GM19463 (cell line): ENCODE data around the gene NPAS2.

ENCODE experiments used
- ATAC-seq: cut with Tn5 transposase; IDR thresholded peaks from one replicate; pipeline ENCODE4 v1.9.1; 2021; ENCODE audit warnings: mild to moderate bottlenecking, moderate library complexity; ENCODE audit not compliant: unreplicated experiment

NPAS2 gene

DNA sequence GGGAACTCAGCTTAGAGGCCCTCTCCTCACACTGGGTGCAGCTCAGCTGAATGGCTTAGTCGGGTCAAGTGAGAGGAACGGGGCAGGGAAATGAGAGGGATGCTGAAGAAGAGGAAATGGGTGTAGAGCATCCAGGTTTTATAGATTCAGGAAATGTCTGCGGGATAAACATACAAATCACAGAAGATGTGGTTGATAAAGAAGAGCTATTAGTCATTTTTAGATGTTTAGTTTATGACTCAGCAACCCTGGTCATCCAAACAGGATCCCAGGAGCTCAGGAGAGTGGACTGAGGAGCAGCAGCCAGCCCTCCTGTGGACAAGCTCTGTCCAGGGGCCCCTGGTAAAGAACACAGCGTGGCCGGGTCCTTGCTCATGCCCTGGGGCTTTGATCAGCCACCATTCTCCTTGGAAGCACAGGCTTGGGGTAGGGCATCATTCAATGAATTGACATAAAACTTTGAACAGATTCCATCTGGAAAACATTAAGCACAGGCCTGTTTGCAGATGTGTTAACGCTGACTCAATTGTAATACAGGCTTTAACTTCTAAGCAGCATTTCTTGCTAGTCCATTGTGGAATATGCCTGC lies 83.0 kb downstream of the NPAS2 start:
- no peak for ATAC-seq

DNA sequence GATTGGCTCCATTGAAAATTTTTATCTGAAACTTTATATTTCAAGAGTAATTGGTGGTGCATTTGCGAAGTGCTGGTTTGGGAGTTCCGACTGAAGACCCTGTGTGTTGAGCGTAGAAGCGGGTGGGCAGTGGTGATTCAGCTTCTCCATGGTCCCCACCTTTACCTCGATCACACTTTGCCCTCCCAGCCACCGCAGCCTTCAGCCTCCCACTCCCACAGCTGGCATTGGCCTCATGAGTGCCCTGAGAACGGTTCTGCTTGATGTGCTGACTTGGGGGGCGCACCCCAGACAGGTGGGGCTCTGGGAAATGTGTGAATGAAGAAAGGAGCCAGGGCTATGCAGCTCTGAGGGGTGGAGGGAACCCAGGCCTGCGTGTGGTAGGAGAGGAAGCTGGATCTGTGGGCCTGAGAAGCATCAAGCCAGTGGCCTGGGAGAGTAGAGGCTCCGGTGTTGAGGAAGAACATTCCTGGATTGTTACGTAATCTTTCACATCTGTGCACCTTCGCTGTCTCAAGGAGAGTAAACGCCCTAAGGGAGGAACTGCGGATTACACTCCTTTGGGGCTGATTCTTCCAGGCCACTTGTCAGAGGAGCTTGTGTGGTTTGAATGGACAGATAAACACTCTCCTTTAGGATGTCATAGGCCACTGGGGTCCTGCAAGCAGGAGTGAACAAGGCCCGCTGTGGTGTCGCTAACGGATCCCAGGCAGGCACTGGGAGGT lies 83.8 kb downstream of the NPAS2 start:
- no peak for ATAC-seq

DNA sequence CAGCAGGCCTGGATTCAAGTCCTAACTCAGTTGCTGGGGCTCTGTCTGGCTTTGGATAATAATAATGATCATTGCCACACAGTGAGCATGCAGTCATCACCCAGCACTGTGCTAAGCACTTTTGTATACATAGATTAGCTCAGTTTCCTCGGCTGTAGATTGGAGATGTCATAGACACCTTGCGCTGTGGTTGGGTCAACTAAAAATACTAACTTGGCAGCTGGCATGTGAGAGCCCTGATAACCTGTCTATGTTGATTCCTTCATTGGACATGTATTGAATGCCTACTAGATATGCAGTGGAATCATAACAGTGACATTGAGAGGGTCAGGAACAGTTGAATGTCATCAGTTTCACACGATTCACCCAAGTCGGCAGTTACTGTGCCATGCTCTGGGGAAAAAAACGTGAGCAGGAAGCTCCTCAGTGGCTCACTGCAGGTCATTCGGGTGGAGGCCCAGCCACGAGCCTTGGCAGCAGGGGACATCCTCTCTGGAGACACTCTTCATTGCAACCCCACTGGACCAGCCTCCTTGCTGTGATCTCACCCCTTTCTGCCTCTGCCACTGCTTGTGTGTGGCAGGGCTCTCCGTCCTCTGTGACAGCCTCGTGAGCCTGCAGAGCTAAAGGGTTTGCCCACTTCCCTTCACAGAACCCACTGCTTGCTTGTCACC lies 85.3 kb downstream of the NPAS2 start:
- no peak for ATAC-seq

DNA sequence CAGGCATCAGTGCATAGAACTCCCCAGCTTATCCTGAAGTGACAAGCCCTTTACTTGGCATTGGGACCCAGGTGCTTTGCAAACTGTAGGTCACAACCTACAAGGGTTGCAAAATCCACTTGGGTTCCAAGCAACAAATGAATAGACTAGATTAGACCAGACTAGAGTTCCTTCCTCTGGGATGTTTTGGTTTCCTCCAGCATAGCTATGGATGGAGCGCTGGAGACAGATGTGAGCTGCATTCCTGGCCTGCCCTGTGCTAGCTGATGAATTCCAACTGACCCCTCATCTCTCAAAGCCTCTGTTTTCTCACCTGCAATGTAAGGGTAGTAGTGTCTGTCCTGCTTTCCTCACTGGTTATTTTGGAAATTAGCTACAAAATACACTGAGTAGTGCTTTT lies 86.2 kb downstream of the NPAS2 start:
- no peak for ATAC-seq

DNA sequence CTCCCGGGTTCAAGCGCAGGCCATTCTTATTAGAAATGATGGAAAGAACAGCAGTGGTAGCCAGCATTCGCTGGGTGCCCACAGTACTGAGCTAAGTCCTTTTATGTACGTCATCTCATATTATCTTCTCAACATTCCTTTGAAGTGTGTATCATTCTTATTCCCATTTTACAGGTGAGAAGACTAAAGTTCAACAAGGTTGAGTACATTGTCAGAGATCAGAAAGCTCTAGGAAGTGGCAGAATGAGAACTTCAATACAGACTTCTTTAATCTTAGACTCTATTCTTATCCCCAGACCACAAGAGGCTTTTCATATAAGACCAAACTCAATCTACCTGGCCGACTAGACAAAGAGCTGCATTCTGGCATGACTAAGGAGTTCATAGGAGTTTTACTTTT lies 86.7 kb downstream of the NPAS2 start:
- no peak for ATAC-seq

DNA sequence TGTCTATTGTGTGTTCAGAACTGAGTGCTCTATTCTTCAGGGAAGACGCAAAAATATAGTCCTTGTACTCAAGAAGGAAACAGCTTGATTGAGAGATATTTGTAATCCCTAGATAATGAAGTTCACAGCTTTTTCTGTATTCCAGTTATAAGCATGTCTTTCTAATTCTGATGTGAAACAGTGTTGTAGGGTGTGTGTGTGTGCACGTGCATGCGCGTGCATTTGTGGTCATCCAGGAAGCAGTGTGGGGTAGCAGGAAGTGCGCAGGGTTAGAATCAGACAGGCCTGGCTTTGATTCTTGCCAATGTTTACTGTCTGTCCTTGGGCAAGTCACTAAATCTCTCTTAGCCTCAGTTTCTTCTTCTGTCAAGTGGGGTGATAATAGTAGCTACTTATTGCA lies 87.9 kb downstream of the NPAS2 start:
- no peak for ATAC-seq

DNA sequence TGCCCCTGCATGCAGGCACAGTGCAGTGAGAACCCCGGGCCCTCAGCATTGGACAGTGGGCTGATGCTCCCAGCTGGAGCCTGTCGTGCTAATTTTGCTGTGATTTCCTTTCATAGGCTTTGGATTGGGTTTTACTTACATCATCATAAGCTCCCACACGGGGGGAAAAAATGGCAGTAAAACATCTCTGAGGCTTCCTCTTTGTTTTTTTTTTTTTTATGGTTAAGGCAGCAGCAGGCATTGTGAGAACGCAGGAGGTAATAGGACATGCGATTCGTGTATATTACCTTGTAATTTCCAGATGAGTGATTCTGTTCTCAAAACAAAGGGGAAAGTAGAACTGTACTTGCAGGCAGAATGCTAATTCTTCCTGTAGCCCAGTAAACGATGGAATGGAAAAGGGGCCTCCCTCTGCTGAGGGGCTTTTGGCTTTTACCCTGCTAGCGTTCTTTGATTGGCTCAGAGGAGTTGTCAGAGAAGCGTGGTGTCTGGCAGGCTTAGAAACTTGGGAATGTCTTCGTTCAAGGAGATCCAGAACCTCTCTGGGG lies 89.7 kb downstream of the NPAS2 start:
- no peak for ATAC-seq

DNA sequence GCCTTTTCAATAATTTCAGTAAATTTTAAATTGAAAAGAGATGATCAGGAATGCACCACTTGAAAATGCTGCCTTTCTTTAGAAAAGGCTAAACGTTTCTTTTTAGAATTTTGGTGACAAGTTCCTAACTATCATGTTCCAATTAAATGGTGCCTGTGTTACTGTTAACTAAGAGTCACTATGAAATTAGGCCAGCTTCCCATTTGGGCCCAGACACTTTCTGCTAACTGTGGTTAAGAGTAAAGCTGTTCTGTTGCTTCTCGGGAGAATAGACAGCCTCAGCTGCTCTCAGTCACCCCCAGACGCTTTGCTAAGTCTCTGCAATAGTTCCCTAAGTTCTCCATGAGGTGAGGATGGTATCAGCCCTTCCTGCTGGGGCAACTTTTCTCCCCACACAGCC lies 90.2 kb downstream of the NPAS2 start:
- no peak for ATAC-seq

DNA sequence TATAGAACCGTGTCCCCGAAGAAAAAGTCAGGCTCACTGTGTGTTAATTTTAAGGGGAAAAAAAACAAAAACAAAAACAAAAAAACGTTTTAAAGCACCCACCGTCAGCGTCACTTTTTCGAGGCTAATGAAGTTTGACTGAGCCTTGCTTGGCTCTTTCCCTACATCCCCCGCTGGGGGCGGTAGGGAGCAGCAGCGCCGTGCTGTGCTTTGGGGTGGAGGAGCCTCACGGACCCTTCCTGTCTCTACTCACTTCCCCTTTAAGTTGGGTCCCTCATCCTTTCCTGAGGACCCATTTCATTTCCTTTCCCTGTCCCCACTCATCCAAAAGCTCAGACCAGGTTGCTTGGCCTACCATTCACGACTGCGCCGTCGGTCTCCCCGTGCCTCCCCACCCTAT lies 99.4 kb downstream of the NPAS2 start:
- no peak for ATAC-seq

DNA sequence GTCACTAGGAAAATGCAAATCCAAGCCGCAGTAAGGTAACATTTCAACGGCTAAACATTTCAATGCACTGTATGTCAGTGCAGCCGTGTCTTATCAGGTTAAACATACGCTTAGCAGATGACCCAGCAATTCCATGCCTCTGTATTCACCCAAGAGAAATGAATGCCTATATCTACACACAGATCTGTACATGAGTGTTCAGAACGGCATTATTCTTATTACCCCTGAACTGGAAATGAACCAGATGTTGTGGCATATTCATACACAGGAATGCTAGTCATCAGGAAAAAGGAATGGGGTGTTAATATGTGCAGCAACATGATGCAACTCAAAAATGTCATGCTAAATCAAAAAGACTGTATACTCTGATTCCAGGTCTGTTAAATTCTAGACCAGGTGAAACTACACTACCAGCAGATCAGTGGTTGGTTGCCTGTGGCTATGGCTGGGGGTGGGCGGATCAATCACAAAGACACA lies 101.8 kb downstream of the NPAS2 start:
- no peak for ATAC-seq

DNA sequence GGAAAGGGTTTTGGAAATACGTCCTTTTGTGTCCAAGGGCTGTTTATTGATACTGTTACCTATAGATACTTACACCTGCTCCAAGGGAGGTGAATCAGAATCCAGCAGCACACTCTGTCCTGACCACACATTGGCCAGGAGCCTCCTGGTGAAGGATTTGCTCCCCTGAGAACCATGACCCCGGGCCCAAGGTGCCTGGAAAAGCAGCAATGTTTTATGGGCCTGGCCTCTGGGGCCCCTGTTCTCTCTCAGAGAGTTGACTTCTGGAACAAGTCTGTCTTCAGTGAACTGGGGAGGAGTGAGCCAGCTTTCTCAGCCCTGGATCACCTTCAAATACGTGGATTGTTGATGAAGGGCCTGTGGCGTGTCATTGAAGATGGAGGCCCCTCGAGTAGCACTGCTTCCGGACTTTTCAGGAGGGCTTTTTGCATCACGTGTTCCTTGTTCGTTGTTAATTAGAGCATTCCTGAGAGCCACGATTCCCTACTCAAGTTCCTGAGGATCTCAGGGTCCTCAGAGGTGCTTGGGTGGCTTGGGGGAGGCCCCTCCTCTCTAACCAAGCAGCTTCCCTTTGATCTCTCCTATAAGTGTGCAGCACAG lies 103.6 kb downstream of the NPAS2 start:
- ATAC-seq: no peak

DNA sequence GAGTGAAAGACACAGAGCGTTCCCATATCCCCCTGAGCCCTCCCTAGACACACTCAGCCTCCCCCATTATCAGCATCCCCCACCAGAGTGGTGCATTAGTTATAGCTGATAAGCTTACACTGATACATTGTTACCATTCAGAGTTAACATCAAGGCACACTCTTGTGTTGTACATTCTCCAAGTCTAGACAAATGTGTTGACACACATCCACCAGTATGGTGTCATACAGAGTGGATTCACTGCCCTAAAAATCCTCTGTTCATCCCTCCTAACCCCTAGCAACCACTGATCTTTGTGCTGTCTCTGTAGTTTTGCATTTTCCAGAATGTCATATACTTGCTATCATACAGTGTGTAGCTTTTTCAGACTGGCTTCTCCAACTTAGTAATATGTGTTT lies 104.2 kb downstream of the NPAS2 start:
- no peak for ATAC-seq

DNA sequence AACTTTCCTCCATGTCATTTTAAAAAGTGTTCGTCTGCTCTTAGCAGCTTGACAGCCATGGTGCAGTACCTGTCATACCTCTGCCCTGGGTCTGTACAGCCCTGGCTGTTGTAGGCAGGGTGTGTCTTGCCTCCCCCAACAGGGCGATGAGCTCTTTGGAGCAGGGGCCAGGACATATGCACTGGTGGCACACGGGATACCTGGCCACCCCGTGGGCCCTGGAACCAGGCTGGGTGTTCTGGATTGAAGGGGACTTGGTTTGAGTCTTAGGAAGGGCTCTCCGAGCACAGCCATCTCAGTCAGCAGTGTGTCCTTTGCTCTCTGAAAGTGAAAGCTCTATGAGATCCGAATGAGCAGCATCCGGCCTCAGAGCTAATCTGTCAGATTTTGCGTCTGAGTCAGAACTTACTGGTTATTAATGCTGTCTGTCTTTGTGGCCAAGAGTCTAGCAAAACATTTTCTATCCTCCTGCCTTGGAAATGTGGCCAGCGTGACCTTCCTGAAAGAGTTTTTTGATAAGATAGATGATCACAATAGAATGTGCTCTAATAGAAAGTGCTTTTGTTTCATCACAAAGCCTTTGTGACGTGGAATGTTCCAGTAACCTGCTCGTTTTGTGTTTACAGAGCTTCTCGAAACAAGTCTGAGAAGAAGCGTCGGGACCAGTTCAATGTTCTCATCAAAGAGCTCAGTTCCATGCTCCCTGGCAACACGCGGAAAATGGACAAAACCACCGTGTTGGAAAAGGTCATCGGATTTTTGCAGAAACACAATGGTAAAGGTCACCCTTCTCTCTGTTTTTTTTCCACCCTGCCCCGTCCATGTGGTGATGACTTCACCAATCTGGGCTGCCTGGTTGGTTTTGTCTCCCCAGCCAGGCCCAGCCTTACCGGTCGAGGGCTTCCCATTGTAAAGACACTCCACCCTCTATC lies 104.8 kb downstream of the NPAS2 start:
- peak; percentile 97 for ATAC-seq

DNA sequence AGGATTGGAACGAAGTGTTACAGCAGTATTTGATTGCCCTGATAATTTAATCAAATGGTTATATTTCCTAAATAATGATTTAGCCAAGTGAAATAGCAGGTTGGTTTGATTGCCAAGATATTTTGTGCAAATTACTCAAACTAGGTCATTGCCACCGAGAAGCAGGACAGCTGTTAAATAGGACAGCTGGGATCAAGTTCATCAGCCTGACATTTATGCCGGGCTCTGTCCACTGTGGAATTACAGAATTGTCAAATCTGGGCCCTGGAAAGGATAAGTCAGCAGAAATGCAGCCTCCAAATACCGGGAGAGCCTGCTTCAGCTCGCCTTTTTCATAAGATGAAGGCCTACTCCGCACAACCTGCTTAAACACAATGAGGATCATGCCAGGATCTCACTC lies 108.3 kb downstream of the NPAS2 start:
- ATAC-seq: no peak

DNA sequence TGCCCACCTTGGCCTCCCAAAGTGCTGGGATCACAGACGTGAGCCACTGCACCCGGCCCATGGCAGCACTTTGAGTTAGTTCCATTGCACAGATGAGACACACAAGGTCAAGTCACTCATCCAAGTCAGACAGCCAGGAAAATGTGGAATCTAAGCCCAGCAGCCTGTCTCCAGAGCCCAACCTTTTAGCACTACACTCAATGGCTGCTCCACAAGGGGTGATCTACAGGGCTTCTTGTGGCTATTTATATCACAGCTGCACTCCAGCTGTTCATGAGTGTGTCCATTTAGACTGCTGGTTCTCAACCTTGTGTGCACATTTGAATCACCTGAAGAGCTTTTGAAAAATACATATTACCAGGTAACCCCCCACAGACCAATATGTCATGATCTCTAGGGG lies 109.2 kb downstream of the NPAS2 start:
- no peak for ATAC-seq

DNA sequence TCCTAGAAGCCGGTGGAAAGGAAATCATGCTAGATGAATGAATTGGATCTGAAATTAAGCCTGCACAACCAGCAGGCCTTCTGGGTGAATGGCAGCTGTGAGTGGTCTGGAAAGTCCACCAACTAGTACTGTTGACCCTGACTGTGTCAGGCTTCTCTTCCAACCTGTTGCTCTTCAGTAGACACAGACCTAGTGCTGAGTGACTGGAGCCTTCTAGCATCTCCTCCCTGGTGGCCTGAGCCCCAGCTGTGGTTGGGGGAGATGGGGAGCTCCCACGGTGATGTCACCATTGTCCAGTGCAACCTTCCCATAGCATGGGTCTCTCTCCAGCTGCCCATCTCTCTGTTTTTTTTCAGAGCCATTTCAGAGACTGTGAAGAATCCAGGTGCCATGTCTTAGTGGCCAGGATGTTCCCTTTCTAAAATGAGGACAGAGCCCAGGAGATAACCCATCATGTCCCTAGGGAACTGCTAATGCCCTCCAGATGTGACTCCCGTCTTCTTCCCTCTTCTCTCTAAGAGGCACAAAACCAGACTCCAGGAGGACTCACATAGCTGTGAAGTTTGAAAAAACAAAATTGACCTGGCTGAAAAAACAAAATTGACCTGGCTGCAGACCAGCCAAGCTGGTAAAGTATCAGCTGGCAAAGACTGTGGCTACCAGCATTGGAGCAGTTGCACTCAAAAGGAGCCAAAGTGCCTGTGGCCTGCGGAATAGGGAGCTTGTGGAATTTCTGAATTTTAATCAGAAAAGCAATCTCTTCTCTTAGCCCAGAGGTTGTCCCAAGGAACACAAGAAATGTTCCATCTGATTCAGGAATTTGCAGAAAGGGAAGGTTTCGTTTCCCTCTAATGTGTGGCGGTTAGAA lies 114.8 kb downstream of the NPAS2 start:
- ATAC-seq: no peak

DNA sequence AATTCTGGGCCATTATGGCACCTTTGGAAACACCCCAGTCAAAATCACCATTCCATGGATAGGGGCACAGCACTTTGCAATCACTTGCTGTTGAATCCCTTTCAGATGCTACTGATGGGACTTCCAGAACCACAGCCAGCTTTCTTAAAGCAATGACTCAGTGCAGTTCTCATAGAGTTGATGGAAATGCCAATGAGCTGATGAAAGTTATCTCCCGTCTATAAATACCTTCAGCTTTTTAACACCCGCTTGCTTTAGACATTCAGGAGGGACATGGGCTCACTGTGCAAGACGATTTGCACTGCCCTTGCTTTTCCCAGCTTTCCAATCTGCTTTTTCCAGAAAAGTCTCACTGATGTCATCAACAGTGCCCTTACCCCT lies 115.4 kb downstream of the NPAS2 start:
- ATAC-seq: no peak

DNA sequence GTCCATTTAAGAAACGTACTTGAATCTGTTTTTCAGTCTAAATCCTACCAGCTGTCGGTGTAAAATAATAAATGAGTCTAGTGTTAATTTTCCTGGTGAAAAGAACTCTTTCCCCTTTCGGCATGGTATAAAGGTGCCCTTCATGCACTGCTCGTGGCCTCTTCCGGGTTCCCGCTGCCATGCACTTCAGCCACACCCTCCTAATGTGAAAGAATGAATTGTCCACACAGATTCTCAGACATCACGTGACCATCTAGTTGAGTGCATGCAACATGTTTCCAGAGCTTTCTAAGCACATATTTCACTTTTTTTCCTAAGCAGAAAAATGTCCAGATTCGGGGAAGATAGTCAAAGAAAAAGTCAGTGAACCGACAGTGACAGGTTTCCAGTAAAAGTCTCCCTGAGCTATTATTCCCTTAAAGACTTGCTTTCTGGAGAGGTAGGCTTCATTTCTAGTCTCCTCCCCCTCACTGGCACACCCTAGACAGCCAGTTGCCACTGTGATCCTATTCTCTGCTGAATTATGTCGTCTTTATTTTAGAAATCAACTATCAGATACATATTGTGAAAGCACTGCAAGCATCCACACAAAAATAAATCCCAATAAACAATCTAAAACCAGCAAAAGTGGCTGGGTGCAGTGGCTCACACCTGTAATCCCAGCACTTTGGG lies 116.3 kb downstream of the NPAS2 start:
- no peak for ATAC-seq

DNA sequence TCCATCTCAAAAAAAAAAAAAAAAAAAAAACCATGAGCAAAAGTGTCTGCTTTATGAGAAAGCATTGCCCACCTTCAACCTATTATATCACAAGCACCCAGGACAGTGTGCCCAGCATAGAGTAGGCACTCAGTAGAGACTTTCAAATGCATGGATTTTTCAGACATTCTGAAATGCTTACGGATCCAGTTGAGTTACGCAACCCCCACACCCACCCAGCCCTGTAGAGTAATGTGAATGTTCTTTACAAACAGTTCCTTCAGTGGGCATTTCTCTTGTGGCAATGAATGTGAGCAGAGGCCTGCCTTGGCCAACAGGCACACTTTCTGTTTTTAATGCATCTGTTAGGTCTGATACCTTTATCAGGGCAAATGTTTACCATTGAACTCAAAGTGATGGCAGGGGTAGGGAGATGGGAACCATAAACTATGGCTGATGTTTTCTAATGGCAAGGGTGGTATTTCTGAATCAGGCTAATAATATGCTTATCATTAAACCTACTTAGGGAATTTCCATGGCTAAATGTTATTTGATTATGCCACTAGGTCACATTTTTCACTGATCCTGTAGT lies 117.1 kb downstream of the NPAS2 start:
- ATAC-seq: no peak
